Fibroblast of upper back skin (primary cell): Measurements from ENCODE around the gene CRISPLD2.

ENCODE experiments used
- DNase-seq: peaks from one replicate; pipeline ENCODE4 v3.0.0-alpha.2; 2013

CRISPLD2 gene

DNA sequence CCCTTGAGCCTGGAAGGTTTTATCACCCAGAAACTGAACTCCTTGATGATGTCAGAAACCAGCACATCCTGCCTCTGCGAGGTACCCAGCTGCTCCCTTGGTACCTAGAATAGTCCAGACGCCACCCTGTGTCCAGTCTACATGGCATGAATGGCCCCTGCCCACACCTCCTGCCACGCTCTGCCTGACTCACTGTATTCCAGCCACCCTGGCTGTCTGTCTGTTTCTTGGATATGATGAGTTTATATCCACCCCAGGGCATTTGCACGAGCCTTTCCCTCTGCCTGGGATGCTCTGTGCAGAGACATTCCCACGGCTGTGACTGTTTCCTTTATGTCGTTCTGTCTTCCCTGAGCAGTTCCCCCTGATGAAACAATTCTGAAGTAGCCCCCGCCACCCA lies 68.7 kb downstream of the CRISPLD2 start:
- no peak for DNase-seq

DNA sequence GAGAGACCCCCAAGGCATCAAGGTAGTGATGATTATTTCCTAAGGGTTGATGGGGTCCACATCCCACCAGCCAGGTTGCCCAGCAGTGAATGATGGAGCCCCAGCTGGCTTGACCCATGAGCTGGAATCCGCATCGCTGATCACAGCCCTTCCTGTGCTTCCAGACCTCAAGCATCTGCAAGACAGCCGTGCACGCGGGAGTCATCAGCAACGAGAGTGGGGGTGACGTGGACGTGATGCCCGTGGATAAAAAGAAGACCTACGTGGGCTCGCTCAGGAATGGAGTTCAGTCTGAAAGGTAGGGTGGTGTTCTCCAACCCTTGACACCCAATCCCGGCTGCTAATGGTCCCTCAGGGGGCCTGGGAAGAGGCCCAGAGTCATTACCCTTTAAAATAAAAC lies 69.3 kb downstream of the CRISPLD2 start:
- DNase-seq: peak; percentile 54

DNA sequence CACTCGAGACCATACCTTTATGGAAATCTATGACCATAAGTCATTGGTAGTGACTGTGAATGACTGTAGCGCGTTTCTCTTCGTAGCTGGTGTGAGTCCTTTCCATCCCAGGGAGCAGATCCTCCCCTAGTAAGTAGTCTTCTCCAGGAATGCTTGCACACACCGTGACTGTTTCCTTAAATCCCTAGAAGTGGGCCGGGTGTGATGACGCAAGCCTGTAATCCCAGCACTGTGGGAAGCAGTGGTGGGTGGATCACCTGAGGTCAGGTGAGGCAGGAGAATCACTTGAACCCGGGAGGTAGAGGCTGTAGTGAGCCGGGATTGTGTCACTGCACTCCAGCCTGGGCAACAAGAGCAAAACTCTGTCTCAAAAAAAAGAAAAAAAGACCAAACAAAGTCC lies 70.6 kb downstream of the CRISPLD2 start:
- no peak for DNase-seq

DNA sequence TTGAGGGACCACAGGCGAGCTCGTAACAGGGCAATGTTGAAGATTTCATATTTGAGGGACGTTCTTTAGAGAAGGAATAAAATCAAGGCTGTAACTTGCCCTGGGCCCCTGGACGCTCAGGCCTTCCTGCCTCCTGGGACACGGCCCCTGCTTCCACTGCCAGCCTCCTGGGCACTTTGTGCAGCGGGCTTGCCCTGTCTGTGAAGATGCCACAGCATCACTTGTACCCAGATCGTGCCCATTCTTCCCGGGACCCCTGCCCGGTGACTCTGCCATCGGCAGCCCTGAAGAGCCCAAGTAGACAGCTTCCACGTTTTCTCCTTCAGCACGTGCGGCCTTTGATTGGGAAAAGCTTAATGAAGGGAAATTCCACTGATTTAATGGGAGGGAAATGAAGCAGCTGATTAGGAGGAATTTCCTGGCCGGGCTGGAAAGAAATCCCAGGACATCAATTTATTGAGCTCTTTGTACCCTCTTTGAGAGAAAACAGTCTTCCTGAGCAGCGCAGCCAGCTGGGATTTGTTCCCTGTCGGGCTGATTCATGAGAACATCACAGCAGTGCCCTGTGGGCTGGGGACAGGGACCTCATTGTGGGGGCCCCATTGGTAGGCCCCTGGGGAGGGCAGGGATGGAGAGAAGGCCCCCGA lies 71.5 kb downstream of the CRISPLD2 start:
- no peak for DNase-seq

DNA sequence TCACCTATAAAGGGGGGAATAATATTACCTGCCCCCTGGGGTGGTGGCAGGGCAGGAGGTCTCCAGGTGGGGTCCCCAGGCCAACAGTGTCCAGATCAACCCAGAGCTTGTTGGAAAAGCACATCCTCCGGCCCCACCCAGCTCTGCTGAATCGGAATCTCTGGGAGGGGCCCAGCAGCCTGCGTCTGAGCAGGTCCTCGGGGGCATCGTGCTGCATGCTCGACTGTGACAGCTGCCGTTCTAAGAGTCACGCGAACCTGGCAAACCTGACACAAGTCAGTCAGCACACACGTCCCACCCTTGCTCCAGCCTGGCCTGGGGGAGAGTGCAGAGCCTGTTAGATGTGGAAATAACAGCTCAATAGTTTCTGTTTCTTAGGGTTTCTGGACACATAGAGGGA lies 72.3 kb downstream of the CRISPLD2 start:
- no peak for DNase-seq

DNA sequence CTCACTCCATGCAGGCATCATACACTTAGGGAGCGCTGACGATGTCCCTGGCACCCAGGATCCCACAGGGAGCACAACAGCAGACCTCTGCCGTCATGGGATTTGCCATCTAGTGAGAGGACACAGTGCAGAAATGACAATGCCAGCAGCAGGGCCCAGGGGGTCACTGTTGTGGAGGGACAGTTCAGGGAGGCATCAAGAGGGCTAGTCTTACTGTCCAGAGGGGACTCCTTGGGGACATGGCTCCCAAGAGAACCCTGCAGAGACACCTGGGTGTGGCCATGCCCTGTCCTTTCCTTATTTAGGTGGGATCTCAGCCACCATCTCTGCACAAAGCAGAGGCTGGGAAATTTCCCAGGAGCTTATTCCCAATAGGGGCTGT lies 73.7 kb downstream of the CRISPLD2 start:
- DNase-seq: no peak

DNA sequence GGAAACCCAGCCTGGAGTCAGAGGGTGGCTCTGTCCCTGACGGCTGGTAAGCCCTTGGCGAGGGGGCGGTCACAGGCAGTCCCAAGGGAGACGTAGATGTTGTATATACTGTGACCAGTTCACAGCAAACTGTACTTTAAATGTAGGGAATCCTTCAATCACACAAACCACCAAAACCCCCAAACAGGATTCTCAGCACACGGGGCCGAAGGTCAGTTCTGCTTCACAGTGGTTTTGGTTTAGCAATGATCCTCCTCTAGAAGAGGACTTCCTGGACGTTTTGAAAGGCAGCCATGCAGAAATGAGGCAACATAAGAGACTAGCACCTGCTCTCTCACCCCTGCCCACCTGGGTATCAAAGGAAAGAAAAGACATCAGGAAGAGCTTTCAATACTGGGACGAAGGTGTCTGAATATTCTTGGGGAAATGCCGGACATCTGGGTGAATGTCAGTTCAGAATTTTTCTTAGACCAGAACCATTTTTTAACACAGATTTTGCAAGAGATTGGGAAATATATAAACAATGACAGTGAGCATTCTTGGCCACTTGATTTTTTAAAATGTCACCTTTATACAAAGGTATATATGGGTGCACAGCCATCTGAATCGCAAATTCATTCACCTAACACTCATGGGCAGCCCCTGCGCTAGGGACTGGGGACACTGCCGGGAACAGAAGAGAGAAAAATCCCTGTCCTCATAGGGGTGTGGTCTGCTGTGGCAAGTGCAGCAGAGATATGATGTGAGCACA lies 74.2 kb downstream of the CRISPLD2 start:
- no peak for DNase-seq

DNA sequence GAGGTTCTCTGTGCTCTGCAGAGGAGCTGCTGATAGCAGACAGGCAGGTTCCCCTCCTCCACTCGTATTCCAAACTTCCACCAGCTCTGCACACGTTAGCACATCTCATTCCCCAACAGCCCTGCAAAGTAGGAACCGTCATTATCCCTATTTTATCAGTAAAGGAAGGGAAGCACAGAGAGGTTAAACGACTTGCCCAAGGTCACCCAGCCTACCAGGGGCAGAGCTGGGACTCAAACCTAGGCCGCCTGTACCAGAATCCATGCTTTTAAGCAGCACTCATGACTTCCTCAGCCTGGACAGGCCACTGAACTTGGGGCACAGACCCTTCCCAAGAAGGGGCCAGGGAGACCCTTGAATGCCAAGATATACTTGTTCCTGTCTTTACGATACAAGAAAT lies 75.2 kb downstream of the CRISPLD2 start:
- no peak for DNase-seq

DNA sequence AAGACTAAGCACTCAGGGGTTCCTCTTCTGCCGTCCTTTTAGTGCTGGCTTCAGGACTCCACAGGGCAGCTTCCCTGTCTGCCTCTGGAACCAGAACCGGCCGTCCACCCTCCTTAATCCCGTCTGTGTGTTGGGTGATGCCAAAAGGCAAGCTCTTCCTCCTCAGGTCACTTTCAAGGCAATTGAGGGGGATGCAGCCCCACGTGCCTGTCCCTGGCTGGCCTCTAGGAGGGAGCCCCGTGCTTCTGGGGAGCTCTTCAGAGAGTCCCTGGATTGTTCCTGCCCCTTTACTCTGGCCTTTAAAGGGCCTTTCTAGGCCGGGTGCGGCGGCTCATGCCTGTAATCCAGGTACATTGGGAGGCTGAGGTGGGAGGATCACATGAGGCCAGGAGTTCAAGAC lies 77.1 kb downstream of the CRISPLD2 start:
- no peak for DNase-seq

DNA sequence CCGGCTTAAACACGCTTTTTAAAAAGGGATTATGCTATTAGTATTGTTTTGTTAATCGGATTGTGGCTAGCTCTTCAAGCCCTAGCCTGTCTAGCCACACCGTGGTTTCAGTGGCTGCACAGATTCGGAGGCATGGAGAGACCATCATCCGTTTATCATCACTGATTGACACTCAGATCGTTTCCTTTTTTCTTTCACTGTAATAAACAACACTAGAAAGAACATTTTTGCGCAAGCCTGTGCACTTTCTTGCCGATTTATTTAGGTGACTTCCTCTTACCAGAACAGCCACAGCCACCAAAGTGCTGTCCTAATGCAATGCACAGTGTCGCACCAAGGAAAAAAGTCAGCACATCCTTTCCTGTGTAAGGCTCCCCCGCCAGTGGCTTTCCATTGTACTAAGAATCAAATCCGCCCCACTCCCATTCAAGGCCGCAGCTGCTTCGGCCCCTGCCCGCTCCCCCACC lies 78.2 kb downstream of the CRISPLD2 start:
- DNase-seq: no peak

DNA sequence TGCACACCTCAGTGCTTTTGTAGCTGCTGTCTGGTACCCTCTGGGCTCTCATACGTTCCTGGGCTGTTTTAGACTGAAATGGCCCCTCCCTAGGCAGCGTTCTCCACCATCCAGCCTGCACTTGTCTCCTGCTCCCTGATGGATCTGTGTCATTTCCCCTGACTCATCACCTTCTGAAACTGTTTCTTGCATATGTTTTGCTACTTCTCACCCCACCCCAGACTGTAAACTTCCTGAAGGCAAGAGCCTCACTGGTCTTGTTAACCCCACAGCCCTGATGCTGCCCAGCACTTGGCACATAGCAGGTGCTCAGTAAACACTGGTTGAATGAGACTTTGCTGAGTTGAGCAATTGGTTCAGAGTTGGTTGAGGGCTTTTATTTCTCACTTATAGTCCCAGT lies 78.7 kb downstream of the CRISPLD2 start:
- no peak for DNase-seq

DNA sequence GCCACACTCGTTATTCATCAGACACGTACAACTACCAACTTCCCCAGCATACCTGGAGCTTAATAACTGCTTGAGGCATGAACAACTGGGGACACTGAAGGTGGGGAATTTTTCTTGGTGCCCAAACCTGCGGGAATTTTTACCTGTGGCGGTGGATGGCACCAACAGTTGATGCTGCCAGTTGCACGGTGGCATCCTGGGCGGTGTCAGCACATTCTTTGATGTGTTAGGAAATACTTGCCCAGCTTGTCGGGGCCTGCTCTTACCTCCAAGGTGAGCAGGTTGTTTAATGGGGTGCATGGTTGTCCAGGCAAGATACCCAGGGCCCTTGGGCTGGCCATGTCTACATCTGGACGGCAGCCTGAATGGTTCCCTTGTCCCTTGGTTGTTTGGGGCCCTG lies 79.6 kb downstream of the CRISPLD2 start:
- no peak for DNase-seq

DNA sequence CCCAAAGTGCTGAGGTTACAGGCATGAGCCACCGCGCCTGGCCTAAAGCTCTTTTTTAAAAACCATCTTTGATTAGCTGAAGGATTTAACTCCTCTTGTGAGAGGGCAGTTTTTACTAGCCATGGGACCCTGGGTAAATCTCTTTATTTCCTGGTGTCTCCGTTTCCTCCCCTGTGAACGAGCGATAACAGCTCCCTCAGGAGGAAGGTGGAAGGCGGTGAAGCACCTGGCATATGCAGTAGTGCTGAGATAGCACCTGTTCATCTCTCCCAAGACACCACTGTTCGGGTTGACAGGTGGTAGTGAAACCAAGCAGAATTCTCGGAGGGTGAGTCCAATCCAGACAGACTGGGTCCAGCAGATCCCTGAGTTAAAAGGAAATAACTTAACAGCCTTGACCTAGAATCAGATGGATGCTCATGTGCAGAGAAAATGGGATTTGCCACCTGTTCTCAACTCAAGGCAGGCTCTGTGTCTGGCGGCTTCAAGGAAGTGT lies 86.2 kb downstream of the CRISPLD2 start:
- DNase-seq: no peak

DNA sequence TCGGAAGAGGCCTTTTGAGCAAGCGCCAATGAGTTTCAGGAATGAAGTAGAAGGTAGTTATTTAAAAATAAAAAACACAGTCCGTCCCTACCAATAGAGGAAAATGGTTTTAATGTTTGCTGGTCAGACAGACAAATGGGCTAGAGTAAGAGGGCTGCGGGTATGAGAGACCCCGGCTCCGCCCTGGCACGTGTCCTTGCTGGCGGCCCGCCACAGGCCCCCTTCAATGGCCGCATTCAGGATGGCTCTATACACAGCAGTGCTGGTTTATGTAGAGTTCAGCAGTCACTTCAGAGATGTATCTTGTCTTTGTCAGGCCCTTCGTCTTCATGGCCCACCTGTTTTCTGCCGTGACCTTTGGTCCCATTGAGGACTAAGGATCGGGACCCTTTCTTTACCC lies 87.3 kb downstream of the CRISPLD2 start:
- DNase-seq: no peak

DNA sequence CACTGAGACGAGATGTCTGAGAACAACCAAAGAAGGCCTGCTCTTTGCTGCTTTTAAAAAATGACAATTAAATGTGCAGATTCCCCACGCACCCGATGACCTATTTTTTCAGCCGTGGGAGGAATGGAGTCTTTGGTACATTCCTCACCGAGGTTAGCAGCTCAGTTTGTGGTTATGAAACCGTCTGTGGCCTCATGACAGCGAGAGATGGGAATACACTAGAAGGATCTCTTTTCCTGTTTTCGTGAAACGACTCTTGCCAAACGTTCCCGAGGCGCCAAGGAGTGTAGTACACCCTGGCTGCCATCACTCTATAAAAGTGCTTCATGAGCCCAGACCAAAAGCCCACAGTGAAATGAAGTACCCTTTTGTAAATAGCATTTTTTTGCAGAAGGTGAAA lies 87.8 kb downstream of the CRISPLD2 start:
- DNase-seq: peak; percentile 66

DNA sequence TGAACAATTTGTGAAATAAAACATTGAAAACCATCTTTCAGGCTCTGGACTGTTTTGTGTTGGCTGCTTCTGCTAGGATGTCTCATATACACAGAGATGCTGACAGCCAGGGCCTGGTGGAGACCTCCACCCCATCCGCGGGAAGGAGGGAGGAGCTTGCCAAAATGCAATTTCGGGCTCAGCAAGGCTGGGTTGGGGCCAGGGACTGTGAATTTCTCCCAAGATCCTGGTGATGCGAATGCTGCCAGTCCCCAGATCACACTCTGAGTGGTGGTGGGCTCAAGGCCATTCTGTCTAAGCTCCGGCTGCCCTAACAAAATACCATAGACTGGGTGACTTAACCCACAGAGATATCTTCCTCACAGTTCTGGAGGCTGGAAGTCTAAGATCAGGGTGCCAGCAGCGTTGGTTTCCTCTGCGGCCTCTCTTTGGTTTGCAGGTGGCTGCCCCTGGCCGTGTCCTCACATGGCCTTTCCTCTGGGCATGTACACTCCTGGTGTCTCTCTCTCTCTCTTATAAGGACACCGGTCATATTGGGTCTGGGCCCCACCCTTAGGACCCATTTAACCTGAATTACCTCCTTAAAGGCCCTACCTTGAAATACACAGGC lies 89.8 kb downstream of the CRISPLD2 start:
- DNase-seq: no peak

DNA sequence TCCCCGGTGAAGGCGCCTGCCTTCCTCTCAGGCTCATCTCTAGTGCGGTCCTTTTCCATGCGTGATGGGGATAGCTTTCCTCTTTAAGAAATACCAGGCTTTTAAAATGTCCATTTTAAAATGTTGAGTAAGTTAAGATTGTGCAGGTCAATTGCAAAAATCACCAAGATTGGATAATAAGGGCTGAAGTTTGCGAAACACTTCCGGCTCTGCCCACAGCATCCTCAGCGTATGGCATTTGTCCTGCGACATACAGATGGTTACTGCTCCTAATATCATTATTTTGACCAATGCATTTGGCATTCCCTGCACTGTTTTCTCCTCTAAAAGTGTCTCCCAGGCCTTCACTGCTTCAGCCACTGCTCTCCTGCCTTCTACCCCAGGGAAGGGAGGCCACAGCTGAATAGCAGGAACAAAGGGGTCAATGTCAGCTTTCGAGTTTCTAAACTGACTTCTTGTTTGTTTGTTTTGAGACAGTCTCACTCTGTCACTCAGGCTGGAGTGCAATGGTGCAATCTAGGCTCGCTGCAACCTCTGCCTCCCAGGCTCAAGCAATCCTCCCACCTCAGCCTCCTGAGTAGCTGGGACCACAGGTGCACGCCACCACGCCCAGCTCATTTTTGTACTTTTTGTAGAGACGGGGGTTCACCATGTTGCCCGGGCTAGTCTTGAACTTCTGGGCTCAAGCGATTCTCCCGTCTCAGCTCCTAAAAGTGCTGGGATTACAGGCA lies 91.9 kb downstream of the CRISPLD2 start:
- DNase-seq: no peak

DNA sequence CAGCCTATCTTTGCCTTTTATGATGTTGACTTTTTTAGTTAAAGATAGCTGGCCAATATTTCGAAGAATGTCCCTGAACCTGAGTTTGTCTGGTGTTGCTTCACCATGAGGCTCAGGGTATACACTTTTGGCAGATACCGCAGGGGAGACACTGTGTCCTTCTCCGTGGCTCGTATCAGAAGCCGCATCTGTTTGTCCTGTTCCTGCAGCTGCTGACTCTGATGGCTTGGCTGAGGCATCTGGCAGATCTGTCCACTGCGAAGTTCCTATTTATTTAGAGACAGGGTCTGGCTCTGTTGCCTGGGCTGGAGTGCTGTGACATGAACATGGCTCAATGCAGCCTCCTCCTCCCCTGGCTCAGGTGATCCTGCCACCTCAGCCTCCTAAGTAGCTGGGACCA lies 93.5 kb downstream of the CRISPLD2 start:
- DNase-seq: no peak

DNA sequence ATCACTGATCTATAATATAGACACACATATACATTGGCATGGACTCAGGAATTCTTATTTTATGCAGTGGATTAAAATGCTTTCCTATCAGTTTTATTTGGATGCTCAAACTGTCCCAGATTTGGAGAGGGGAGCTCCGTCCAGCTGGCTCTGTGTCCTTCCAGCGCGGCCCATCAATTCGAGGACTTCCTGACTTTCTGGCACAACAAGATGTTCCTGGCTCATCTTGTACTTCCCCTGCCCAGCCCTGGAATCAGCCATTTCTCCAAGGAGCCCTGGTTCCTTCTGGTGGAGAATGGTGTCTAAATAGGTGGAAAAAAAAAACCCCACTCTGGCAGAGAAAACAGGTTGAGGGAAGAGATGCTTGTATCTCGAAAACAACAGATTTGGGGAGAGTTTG lies 94.5 kb downstream of the CRISPLD2 start:
- DNase-seq: no peak

DNA sequence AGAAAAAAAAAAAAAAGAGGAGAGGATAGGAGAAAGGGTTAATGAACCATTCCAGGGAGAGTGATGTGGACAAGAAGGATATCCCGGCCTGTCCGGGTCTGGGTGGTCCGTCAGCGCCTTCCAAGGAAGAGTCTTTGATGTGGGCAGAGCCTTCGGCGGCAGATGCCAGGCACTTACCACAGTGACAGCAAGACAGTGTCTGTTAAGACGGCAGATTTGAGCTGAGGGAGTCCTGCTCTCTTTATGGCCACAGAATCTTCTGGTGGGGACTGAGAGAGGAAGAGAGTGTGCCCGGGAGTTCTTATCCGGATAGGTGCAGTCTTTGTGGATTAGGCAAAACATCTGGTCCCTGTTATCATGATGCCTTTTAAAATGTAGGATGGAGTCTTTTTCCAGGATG lies 96.4 kb downstream of the CRISPLD2 start:
- DNase-seq: no peak

DNA sequence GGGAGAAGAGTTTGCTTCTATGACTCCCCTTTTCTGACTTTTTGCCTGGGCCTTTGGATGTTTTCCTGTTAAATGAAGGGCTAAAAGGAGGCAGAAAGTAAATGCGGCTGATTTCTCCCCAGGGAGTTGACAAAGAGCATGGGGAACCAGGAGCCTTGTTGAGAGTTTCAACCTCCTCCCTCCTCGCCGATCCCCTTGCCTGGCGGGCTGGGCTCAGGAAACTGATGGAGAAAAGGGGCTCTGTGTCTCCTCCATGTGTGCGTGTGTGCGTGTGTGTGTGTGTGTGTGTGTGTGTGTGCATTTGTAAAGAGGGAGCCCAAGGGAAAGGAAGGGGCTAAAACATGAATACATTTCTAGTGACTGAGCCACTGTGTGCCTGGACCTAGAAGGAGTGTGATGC lies 97.1 kb downstream of the CRISPLD2 start:
- DNase-seq: no peak

DNA sequence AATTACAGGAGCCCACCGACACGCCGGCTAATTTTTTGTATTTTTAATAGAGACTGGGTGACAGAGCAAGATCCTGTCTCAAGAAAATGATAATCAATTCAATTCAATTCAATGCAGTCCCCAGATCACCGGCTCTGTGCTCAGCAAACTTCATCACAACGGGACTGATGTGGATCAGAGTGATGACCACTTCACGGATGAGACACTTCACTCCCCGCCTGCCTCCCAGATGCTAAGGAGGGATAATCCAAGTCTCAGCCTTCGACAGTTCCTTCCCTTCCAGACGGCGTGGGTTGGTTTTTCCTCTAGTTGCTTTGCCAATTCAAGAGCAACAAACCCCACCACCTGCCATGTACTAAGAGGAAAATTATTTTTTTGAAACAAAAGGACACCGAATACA lies 97.7 kb downstream of the CRISPLD2 start:
- no peak for DNase-seq
